Measurements from ENCODE around the gene LRP2BP. TPM values are rescaled to one million over a fixed set of nuclear protein-coding genes. Genes with fewer than 3 reads are reported as not detected.

Gene LRP2BP
- total and polyA plus RNA-seq, 2 of the 13 experiments (the other 11 are each of a cell fraction or from before 2014, with no cell fraction given) = 0.22 to 0.29 TPM

DNA sequence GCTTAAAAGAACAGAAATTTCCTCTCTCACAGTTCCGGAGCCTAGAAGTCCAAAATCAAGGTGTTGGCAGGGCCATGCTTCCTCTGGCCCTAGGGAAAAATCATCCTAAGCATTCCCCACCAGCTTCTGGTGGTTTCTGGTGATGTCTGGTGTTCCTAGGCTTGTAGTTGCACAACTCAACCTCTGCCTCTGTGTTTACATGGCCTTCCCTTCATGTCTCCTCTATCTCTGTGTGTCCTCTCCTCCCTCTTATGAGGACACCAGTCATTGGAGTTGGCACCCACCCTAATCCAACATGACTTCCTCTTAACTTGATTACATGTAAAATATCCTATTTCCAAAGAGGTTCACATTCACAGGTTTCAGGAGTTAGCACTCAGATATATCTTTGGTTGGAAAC, 15.4 kb downstream of the LRP2BP start (continued):
- TF ChIP-seq, protein P1, sequence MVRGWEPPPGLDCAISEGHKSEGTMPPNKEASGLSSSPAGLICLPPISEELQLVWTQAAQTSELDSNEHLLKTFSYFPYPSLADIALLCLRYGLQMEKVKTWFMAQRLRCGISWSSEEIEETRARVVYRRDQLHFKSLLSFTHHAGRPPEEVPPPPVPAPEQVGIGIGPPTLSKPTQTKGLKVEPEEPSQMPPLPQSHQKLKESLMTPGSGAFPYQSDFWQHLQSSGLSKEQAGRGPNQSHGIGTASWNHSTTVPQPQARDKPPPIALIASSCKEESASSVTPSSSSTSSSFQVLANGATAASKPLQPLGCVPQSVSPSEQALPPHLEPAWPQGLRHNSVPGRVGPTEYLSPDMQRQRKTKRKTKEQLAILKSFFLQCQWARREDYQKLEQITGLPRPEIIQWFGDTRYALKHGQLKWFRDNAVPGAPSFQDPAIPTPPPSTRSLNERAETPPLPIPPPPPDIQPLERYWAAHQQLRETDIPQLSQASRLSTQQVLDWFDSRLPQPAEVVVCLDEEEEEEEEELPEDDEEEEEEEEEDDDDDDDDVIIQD (CRISPR knock-in tag; IDR thresholded peaks at IDR 0.05; ENCODE audit: low read depth) = peak; percentile 74; the same call in 1 of the 2 replicates
- TF ChIP-seq, protein P2, sequence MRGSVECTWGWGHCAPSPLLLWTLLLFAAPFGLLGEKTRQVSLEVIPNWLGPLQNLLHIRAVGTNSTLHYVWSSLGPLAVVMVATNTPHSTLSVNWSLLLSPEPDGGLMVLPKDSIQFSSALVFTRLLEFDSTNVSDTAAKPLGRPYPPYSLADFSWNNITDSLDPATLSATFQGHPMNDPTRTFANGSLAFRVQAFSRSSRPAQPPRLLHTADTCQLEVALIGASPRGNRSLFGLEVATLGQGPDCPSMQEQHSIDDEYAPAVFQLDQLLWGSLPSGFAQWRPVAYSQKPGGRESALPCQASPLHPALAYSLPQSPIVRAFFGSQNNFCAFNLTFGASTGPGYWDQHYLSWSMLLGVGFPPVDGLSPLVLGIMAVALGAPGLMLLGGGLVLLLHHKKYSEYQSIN (CRISPR knock-in tag; IDR thresholded peaks at IDR 0.05; ENCODE audit: borderline replicate concordance) = no peak
- TF ChIP-seq ZNF24 (IDR thresholded peaks at IDR 0.05) (no peak), YEATS2 (CRISPR knock-in tag; IDR thresholded peaks at IDR 0.05; ENCODE audit: borderline replicate concordance) (0 out of 2 replicates have a peak, but pooled peaks have one; percentile 42), ZNF317 (CRISPR knock-in tag; IDR thresholded peaks at IDR 0.05) (0 out of 2 replicates have a peak, but pooled peaks have one; percentile 21), KDM6A (CRISPR knock-in tag; IDR thresholded peaks at IDR 0.05; ENCODE audit: low read depth) (no peak), ZNF644 (CRISPR knock-in tag; IDR thresholded peaks at IDR 0.05; ENCODE audit: low read depth) (peak; percentile 97), ETV5 (CRISPR knock-in tag; IDR thresholded peaks at IDR 0.05; ENCODE audit: borderline replicate concordance) (peak; percentile 49; the same call in 1 of the 2 replicates), SP5 (CRISPR knock-in tag; IDR thresholded peaks at IDR 0.05; ENCODE audit: borderline replicate concordance, low read depth) (peak; percentile 23; the same call in 1 of the 2 replicates), SOX5 (CRISPR knock-in tag; IDR thresholded peaks at IDR 0.05; ENCODE audit: borderline replicate concordance) (peak; percentile 38; the same call in 1 of the 2 replicates), ZNF251 (CRISPR knock-in tag; IDR thresholded peaks at IDR 0.05) (no peak), FOXA3 (CRISPR knock-in tag; IDR thresholded peaks at IDR 0.05) (peak; percentile 88), TCF7 (IDR thresholded peaks at IDR 0.05; ENCODE audit: low read depth) (peak; percentile 55), ELF3 (CRISPR knock-in tag; IDR thresholded peaks at IDR 0.05) (peak; percentile 49; the same call in 1 of the 2 replicates), MTF2 (CRISPR knock-in tag; IDR thresholded peaks at IDR 0.05; ENCODE audit: borderline replicate concordance) (no peak), POGZ (CRISPR knock-in tag; IDR thresholded peaks at IDR 0.05) (peak; percentile 54; the same call in 1 of the 2 replicates), HNF4A (CRISPR knock-in tag; IDR thresholded peaks at IDR 0.05) (peak; percentile 56)
- TF ChIP-seq, protein P3, sequence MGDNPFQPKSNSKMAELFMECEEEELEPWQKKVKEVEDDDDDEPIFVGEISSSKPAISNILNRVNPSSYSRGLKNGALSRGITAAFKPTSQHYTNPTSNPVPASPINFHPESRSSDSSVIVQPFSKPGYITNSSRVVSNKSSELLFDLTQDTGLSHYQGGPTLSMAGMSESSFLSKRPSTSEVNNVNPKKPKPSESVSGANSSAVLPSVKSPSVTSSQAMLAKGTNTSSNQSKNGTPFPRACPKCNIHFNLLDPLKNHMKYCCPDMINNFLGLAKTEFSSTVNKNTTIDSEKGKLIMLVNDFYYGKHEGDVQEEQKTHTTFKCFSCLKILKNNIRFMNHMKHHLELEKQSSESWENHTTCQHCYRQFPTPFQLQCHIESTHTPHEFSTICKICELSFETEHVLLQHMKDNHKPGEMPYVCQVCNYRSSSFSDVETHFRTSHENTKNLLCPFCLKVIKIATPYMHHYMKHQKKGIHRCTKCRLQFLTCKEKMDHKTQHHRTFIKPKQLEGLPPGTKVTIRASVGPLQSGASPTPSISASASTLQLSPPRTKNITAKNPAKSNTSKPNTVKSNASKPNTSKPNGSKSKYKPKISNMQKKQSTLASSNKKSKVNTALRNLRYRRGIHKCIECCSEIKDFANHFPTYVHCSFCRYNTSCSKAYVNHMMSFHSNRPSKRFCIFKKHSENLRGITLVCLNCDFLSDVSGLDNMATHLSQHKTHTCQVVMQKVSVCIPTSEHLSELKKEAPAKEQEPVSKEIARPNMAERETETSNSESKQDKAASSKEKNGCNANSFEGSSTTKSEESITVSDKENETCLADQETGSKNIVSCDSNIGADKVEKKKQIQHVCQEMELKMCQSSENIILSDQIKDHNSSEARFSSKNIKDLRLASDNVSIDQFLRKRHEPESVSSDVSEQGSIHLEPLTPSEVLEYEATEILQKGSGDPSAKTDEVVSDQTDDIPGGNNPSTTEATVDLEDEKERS (CRISPR knock-in tag; IDR thresholded peaks at IDR 0.05) = no peak
- TF ChIP-seq, protein P4, sequence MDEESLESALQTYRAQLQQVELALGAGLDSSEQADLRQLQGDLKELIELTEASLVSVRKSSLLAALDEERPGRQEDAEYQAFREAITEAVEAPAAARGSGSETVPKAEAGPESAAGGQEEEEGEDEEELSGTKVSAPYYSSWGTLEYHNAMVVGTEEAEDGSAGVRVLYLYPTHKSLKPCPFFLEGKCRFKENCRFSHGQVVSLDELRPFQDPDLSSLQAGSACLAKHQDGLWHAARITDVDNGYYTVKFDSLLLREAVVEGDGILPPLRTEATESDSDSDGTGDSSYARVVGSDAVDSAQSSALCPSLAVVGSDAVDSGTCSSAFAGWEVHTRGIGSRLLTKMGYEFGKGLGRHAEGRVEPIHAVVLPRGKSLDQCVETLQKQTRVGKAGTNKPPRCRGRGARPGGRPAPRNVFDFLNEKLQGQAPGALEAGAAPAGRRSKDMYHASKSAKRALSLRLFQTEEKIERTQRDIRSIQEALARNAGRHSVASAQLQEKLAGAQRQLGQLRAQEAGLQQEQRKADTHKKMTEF (CRISPR knock-in tag; IDR thresholded peaks at IDR 0.05) = peak; percentile 61; the same call in 1 of the 2 replicates
- TF ChIP-seq, protein P5, sequence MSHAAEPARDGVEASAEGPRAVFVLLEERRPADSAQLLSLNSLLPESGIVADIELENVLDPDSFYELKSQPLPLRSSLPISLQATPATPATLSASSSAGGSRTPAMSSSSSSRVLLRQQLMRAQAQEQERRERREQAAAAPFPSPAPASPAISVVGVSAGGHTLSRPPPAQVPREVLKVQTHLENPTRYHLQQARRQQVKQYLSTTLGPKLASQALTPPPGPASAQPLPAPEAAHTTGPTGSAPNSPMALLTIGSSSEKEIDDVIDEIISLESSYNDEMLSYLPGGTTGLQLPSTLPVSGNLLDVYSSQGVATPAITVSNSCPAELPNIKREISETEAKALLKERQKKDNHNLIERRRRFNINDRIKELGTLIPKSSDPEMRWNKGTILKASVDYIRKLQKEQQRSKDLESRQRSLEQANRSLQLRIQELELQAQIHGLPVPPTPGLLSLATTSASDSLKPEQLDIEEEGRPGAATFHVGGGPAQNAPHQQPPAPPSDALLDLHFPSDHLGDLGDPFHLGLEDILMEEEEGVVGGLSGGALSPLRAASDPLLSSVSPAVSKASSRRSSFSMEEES (CRISPR knock-in tag; IDR thresholded peaks at IDR 0.05) = no peak
- TF ChIP-seq, protein P6, sequence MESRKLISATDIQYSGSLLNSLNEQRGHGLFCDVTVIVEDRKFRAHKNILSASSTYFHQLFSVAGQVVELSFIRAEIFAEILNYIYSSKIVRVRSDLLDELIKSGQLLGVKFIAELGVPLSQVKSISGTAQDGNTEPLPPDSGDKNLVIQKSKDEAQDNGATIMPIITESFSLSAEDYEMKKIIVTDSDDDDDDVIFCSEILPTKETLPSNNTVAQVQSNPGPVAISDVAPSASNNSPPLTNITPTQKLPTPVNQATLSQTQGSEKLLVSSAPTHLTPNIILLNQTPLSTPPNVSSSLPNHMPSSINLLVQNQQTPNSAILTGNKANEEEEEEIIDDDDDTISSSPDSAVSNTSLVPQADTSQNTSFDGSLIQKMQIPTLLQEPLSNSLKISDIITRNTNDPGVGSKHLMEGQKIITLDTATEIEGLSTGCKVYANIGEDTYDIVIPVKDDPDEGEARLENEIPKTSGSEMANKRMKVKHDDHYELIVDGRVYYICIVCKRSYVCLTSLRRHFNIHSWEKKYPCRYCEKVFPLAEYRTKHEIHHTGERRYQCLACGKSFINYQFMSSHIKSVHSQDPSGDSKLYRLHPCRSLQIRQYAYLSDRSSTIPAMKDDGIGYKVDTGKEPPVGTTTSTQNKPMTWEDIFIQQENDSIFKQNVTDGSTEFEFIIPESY (CRISPR knock-in tag; IDR thresholded peaks at IDR 0.05) = 0 out of 2 replicates have a peak, but pooled peaks have one; percentile 35

All from HepG2 (cell line).